Stimulated activated CD4-positive, alpha-beta T cell treated with anti-CD3 and anti-CD28 coated beads, Interleukin-1b, Interleukin-23, amount 100 ng/mL, for 48 hours (primary cell): Measurements from ENCODE around the gene POLR1F.

Source experiments
- DNase-seq: peaks from one replicate; pipeline ENCODE4 v3.0.0-alpha.2; 2020

Gene POLR1F

DNA sequence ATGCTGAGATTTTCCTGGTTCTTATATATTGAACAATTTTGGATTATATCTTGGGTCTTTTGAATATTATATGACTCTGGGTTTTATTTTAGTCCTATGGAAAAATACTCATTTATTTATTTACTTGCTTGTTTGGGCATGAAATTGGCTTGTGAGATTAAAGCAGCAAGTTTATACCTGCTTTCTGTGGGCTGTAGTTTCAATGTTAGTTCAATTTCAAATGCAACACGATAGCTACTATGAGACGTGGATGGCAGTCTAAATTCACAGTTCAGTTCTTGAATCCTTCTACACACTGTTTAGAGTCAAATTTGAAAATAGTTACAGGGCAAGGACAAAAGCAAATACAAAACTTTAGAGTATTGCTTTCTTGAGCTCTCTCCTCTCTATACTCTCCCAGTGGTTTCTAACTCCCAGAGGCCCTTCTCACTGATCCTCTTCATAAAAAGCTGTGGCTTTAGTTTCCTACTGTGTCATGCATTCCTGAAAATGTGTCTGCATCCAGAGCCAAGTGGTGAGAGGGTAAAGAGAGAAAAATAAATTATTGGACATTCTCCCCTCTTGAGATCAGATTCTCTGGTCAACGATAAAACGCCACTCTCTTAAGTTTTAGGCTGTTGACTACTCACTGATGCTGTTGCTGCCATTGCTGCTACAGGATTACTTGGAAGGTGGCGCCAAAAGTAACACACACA lies 34.4 kb downstream of the POLR1F start:
- no peak for DNase-seq

GRCh38 chr7:19670806-19671205 lies 38.0 kb downstream of the POLR1F start:
- no peak for DNase-seq

- DNase-seq = no peak
These were observed 43.3 kb downstream of the POLR1F start for GRCh38 chr7:19665399-19666008.

DNA sequence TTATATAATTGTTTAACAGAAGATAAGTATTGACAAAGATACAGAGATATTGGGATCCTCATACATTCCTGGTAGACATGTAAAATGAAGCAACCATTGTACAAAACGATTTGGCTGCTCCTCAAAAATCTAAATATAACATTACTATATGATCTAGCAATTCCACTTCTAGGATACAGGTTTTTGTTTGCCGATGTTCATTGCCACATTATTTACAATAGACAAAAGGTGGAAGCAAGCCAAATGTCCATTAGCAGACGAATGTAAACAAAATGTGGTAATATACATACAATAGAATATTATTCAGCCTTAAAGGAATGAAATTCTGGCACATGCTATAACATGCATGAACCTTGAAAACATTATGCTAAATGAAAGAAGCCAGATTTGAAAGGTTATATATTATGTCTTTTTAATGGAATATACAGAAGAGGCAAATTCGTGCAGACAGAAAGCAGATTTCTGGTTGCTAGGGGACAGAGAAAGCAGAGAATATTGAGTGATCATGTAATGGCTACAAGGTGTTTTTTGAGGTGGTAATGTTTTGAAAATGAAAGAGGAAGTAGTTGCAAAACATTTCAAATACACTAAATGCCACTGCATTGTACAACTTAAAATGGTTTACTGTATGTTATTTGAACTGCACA lies 44.9 kb downstream of the POLR1F start:
- DNase-seq = no peak

DNA sequence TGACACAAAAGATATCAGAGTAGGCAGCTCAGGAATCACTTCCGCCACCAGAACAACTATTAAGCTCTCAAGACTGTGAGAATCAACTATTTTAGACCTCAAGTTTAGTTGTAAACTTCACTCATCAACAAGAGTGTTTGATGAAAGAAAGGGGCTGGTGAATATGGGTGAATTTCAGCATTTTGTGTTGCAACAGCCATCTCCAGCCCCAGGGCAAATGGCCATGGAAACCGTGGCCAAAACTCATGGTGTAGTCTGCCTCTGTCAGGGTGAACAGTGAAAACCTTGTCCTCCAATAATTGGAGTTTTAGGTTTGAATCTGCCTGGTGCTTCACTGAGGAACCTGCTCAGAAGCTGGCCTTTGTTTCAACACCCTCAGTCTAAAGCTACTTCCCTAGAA lies 60.0 kb downstream of the POLR1F start:
- DNase-seq = no peak
